Uterus (tissue), 4 donors: Measurements from ENCODE around the gene SFMBT2. TPM values are rescaled to one million over a fixed set of nuclear protein-coding genes. Genes with fewer than 3 reads are reported as not detected.

Experiments used
- DNase-seq, 2 donors: peaks; one replicate each; pipeline ENCODE4 v3.0.0-alpha.2; 2019 to 2020
- H3K27ac ChIP-seq, 2 donors: fragments of 200-600 bp; sonication (generic); 1 replicate in 1 of 2; 2 replicates in 1 of 2; pipeline ENCODE4 v1.5.1; 2016 to 2018
- H3K27me3 ChIP-seq, 2 donors: fragments of 200-600 bp; sonication (generic); one replicate each; pipeline ENCODE4 v1.5.1; 2018 to 2019; ENCODE audit warnings: control low read depth in 1 of 2
- H3K36me3 ChIP-seq, 2 donors: fragments of 200-600 bp; sonication (generic); one replicate each; pipeline ENCODE4 v1.5.1; 2019; ENCODE audit warnings: control low read depth in 1 of 2
- H3K4me1 ChIP-seq, 2 donors: fragments of 200-600 bp; sonication (generic); one replicate each; pipeline ENCODE4 v1.5.1; 2018 to 2019; ENCODE audit warnings: control low read depth in 1 of 2
- H3K4me3 ChIP-seq, 2 donors: fragments of 200-600 bp; sonication (generic); 1 replicate in 1 of 2; 2 replicates in 1 of 2; pipeline ENCODE4 v1.5.1; 2018 to 2019; ENCODE audit warnings: mild to moderate bottlenecking in 1 of 2
- H3K9me3 ChIP-seq, 2 donors: fragments of 200-600 bp; sonication (generic); one replicate each; pipeline ENCODE4 v1.5.1; 2019; ENCODE audit warnings: control low read depth in 1 of 2
- CTCF ChIP-seq, 4 experiments: fragments of 200-600 bp in 2 of 4; fragments of 450-650 bp in 2 of 4; sonication (generic) in 2 of 4; IDR thresholded peaks; one replicate each; pipeline ENCODE4 v1.5.1; 2016 to 2019; ENCODE audit warnings: antibody characterized with exemption in 4 of 4, mild to moderate bottlenecking in 2 of 4, moderate library complexity in 1 of 4
- POLR2A ChIP-seq, 2 donors: fragments of 450-650 bp; IDR thresholded peaks; one replicate each; pipeline ENCODE4 v1.6.1; 2016; ENCODE audit warnings: antibody characterized with exemption in 2 of 2, mild to moderate bottlenecking in 1 of 2, moderate library complexity in 1 of 2
- intact Hi-C: fragments of 100-400 bp; cut with DNase I; formaldehyde crosslinking; loops from one replicate; pipeline ENCODE4 v1.15.1; 2023; ENCODE audit warnings: low total_unique reads
- total RNA-seq, 4 donors: library from RNA; depleted of rRNA in 3 of 4; stranded (reverse); fragments of >200 nt in 3 of 4; gene quantifications; one replicate each; pipeline versions ENCODE4 v1.1.0 to v1.2.4, GENCODE V29; 2014 to 2023
- donor health status: DM: yes; HTN: yes; CAD: no.

SFMBT2 gene
- total RNA-seq, 4 donors from 2014 or later, result 7.7 to 23.4 (median 14.7) TPM

GRCh38 chr10:7419998-7420397 is 9.2 kb upstream of the SFMBT2 start:
- intact Hi-C loops, result loop anchor here (5.0 kb wide), 1 partner anchor 503 kb away; no protein-coding TSS in a partner anchor
- Histone ChIP-seq H3K36me3 (no peaks in the 10 kb centered on the region), H3K4me1 (no peaks in the 10 kb centered on the region), H3K27me3 (no peaks in the 10 kb centered on the region), H3K9me3 (no peaks in the 10 kb centered on the region), H3K4me3 (no peak overlapping the region), H3K27ac (no peak overlapping the region)
- no peak for DNase-seq
- no peak for TF ChIP-seq CTCF (IDR thresholded peaks at IDR 0.05)
- TF ChIP-seq POLR2A (IDR thresholded peaks at IDR 0.05), result no peak

GRCh38 chr10:7417807-7418206 is 7.0 kb upstream of the SFMBT2 start:
- intact Hi-C loops, result loop anchor here (5.0 kb wide), 1 partner anchor 501 kb away; no protein-coding TSS in a partner anchor
- no peak for DNase-seq
- Histone ChIP-seq H3K9me3 (no peaks in the 10 kb centered on the region), H3K27ac (no peak overlapping the region), H3K4me3 (no peak overlapping the region), H3K27me3 (peaks cover 0 to 3% of the 10 kb centered on the region in 2 donors), H3K4me1 (no peaks in the 10 kb centered on the region), H3K36me3 (no peaks in the 10 kb centered on the region)
- TF ChIP-seq POLR2A (IDR thresholded peaks at IDR 0.05) (no peak), CTCF (IDR thresholded peaks at IDR 0.05) (no peak)

DNA sequence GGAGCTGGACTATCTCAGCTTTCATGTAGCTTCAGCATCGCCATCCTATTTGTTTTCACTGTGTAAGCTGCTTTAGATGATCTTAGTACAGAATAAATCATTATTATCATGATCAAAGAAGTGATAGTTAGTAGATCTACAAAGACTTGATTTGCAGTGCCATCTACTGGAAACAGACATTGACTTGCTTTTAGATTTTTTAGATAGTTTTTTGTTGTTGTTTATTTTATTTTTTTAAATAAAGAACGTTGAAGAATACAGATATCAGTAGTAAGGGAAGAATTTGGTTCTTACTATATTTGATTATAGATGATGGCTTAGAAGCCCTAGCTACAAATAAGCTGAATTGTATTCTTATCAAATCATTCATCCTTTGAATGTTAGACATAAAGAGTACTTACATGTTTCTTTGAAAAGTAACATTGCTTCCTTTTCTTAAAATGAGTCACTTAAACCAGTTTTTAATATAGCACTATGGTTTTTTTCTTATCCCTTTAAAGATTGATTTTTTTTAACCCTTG is 6.3 kb upstream of the SFMBT2 start:
- peaks cover 0 to 5% of the 10 kb centered on the region in 2 donors for H3K4me1 ChIP-seq
- no peak overlapping the region for H3K4me3 ChIP-seq
- peaks cover 0 to 9% of the 10 kb centered on the region in 2 donors for H3K27me3 ChIP-seq
- H3K27ac ChIP-seq, result no peak overlapping the region
- H3K9me3 ChIP-seq, result no peaks in the 10 kb centered on the region
- intact Hi-C loops, result loop anchor here (5.0 kb wide), 1 partner anchor 500 kb away; no protein-coding TSS in a partner anchor
- TF ChIP-seq POLR2A (IDR thresholded peaks at IDR 0.05) (no peak), CTCF (IDR thresholded peaks at IDR 0.05) (peak; percentile 47 to 64 (median 53))
- no peak for DNase-seq
- no peaks in the 10 kb centered on the region for H3K36me3 ChIP-seq

DNA sequence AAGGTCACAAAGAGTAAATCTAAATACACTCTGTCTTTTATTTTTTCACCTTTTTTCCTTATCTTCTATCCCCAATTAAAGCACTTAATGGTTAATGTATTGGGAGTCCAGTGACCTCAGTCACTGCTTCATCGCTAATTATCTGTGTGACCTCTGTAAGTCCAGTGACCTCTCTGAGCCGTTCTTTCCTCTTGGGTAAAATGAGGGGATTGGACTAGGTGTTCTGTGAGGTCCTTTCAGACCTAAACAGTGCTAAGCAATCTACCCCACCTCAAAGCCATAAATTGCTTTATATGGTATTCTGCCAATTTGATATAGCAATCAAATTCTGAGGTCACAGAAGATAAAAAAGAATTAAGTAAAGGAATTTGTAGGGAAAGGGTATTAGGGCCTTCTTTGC is 3.9 kb upstream of the SFMBT2 start:
- peaks cover 0 to 14% of the 10 kb centered on the region in 2 donors for H3K4me1 ChIP-seq
- no peak for TF ChIP-seq CTCF (IDR thresholded peaks at IDR 0.05)
- no peak for TF ChIP-seq POLR2A (IDR thresholded peaks at IDR 0.05)
- intact Hi-C loops, result loop anchor here (5.0 kb wide), 1 partner anchor 497 kb away; no protein-coding TSS in a partner anchor

GRCh38 chr10:7412928-7413282 is 2.1 kb upstream of the SFMBT2 start:
- intact Hi-C loops, result no loop called here
- TF ChIP-seq POLR2A (IDR thresholded peaks at IDR 0.05) (no peak), CTCF (IDR thresholded peaks at IDR 0.05) (no peak)
- H3K4me1 ChIP-seq, result peaks cover 0 to 14% of the 10 kb centered on the region in 2 donors
- no peaks in the 10 kb centered on the region for H3K36me3 ChIP-seq
- no peaks in the 10 kb centered on the region for H3K9me3 ChIP-seq
- no peak overlapping the region for H3K4me3 ChIP-seq
- no peak overlapping the region for H3K27ac ChIP-seq
- DNase-seq, result no peak
- peaks cover 3 to 9% of the 10 kb centered on the region in 2 donors for H3K27me3 ChIP-seq

More for the DNA sequence above, 3.9 kb upstream of the SFMBT2 start:
- DNase-seq, result no peak
- H3K9me3 ChIP-seq, result no peaks in the 10 kb centered on the region
- no peaks in the 10 kb centered on the region for H3K36me3 ChIP-seq
- H3K27me3 ChIP-seq, result peaks cover 3 to 9% of the 10 kb centered on the region in 2 donors
- no peak overlapping the region for H3K4me3 ChIP-seq
- H3K27ac ChIP-seq, result no peak overlapping the region
